Activated gamma-delta T cell treated with Interleukin-2 at 50 U/mL for 16 hours (primary cell): ENCODE data around the gene GP5.

Experiments
- DNase-seq: peaks from one replicate; pipeline ENCODE4 v3.0.0-alpha.2; 2020

The GP5 gene

GRCh38 chr3:194396859-194397756, 2.0 kb downstream of the GP5 start:
- peak; percentile 13 for DNase-seq

- DNase-seq = no peak
Measured at GRCh38 chr3:194396539-194396858, 2.6 kb downstream of the GP5 start.

GRCh38 chr3:194395778-194396538, 3.1 kb downstream of the GP5 start:
- DNase-seq = peak; percentile 12

- DNase-seq = no peak
Measured at GRCh38 chr3:194395212-194395611, 3.9 kb downstream of the GP5 start.

GRCh38 chr3:194392576-194392975, 6.5 kb downstream of the GP5 start:
- no peak for DNase-seq

GRCh38 chr3:194390835-194391234, 8.2 kb downstream of the GP5 start:
- DNase-seq = no peak

GRCh38 chr3:194389269-194389668, 9.8 kb downstream of the GP5 start:
- DNase-seq = no peak

- DNase-seq = no peak
Measured at GRCh38 chr3:194387926-194388418, 11.1 kb downstream of the GP5 start.

- DNase-seq = no peak
Measured at GRCh38 chr3:194387276-194387675, 11.8 kb downstream of the GP5 start.

GRCh38 chr3:194386648-194387047, 12.4 kb downstream of the GP5 start:
- DNase-seq = no peak

- no peak for DNase-seq
Measured at GRCh38 chr3:194386066-194386465, 13.0 kb downstream of the GP5 start.

GRCh38 chr3:194384569-194385001, 14.5 kb downstream of the GP5 start:
- DNase-seq = no peak

- DNase-seq = no peak
Measured at GRCh38 chr3:194384156-194384555, 14.9 kb downstream of the GP5 start.

- no peak for DNase-seq
Measured at GRCh38 chr3:194383276-194383940, 15.7 kb downstream of the GP5 start.

- DNase-seq = no peak
Measured at GRCh38 chr3:194382892-194383223, 16.2 kb downstream of the GP5 start.

GRCh38 chr3:194382196-194382891, 16.7 kb downstream of the GP5 start:
- no peak for DNase-seq

GRCh38 chr3:194381460-194381875, 17.6 kb downstream of the GP5 start:
- no peak for DNase-seq

GRCh38 chr3:194380326-194380725, 18.7 kb downstream of the GP5 start:
- DNase-seq = no peak

GRCh38 chr3:194379651-194380050, 19.4 kb downstream of the GP5 start:
- no peak for DNase-seq

GRCh38 chr3:194379231-194379630, 19.8 kb downstream of the GP5 start:
- no peak for DNase-seq

GRCh38 chr3:194377708-194378107, 21.4 kb downstream of the GP5 start:
- no peak for DNase-seq

- DNase-seq = no peak
Measured at GRCh38 chr3:194376241-194376560, 22.9 kb downstream of the GP5 start.
